SH-SY5Y (cell line): ENCODE results near the gene UTS2B.

Experiments
- GATA2 ChIP-seq: IDR thresholded peaks from 2 replicates; pipeline ENCODE4 v1.6.1; 2011; ENCODE audit warnings: mild to moderate bottlenecking, low read depth, low read length
- GATA3 ChIP-seq: IDR thresholded peaks from 2 replicates; pipeline ENCODE4 v1.6.1; 2011; ENCODE audit warnings: low read depth, mild to moderate bottlenecking, low read length, moderate library complexity

Gene UTS2B

GRCh38 chr3:191235331-191236314 lies 94.7 kb downstream of the UTS2B start:
- no peak for TF ChIP-seq GATA2
- no peak for TF ChIP-seq GATA3

- TF ChIP-seq GATA3, result no peak
These were observed 96.1 kb downstream of the UTS2B start for GRCh38 chr3:191234216-191234615.

- TF ChIP-seq GATA2 (no peak), GATA3 (no peak)
These were observed 102.8 kb downstream of the UTS2B start for GRCh38 chr3:191227541-191227940.

- TF ChIP-seq GATA2, result no peak
These were observed 108.7 kb downstream of the UTS2B start for GRCh38 chr3:191221638-191222037.

GRCh38 chr3:191220908-191221307 lies 109.4 kb downstream of the UTS2B start:
- TF ChIP-seq GATA2 (no peak), GATA3 (no peak)

- TF ChIP-seq GATA3 (no peak), GATA2 (no peak)
These were observed 113.0 kb downstream of the UTS2B start for GRCh38 chr3:191217301-191217700.
